ENCODE results near the gene UBXN11. TPM values are rescaled to one million over a fixed set of nuclear protein-coding genes. Genes with fewer than 3 reads are reported as not detected.

UBXN11 gene
- total and polyA plus RNA-seq, 2 donors (not counting 1 experiment from before 2014, with no cell fraction given), result 68.0 to 81.4 TPM

DNA sequence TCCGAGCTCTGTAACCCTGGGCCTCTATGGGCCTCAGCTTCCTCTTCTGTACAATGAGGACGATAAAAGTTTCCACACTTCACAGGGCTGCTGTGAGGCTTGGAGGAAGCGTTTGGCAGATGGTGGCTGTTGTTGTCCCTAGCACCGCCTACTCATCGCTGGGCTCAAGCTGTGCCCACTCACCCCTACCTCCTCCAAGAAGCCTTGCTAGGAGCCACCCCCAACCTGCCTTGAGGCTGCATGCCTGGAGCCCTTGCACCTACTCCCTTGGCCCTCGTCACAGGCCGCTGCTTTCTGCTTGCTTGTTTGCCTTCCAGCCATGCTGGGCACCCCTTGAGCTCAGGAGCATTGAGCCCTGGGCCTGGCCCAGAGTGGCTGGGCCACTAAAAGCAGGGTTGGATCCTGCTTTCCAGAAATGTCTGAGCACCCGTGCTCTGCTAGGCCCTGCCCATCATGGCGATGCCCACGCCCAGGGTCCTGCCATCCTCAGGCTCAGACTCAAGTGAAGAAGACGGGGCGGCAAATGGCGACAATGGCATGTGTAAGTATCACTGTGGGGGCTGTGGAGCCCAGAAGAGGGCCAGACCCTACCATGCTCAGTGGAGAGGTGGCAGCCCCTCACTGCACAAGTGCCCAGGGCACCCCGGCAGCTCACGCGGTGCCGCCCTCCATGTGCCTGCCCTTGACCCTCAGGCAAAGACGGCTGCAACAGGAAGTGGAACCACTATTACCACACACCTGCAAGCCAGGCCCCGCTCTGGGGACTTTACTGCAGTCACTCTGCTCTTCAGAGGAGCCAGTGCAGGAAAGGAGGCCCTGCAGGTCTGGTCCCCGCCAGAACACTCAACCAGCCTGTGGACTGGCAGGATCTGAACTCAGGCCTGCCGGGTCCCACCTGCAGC, 17.0 kb downstream of the UBXN11 start:
- H3K27ac Mint-ChIP-seq, result peak overlapping the region; percentile 97
- DNase-seq, result peak; percentile 92
- peak; percentile 58 for ATAC-seq (ENCODE audit: low read depth)
- Histone ChIP-seq H3K9ac (ENCODE audit: low read length) (peak overlapping the region; percentile 21), H3K4me3 (ENCODE audit: control extremely low read depth in 1 of 5, extremely low read depth in 1 of 5, insufficient read depth in 1 of 5, low read depth in 2 of 5, low read length in 4 of 5) (peak overlapping the region in 1 of 5 experiments; percentile 39), H3K36me3 (replicated peaks in 1 of 2; ENCODE audit: control extremely low read depth in 1 of 2, control insufficient read depth in 1 of 2, extremely low read depth in 1 of 2, insufficient read depth in 2 of 2, low read length in 1 of 2) (no peaks in the 10 kb centered on the region), H3K27me3 (replicated peaks in 1 of 4; ENCODE audit: control extremely low read depth in 1 of 4, control insufficient read depth in 3 of 4, insufficient read depth in 4 of 4, low read length in 3 of 4) (no peaks in the 10 kb centered on the region), H3K79me2 (ENCODE audit: control insufficient read depth, insufficient read depth, low read length) (peaks cover 23% of the 10 kb centered on the region), H3K27ac (ENCODE audit: low read length in 2 of 2) (peak overlapping the region; percentile 93 to 96), H2AFZ (ENCODE audit: insufficient read depth, low read depth, low read length, poor library complexity, severe bottlenecking) (no peak overlapping the region), H4K20me1 (ENCODE audit: control insufficient read depth, insufficient read depth, low read length, poor library complexity, severe bottlenecking) (no peaks in the 10 kb centered on the region), H3K4me1 (ENCODE audit: control insufficient read depth in 2 of 2, insufficient read depth in 2 of 2, low read length in 2 of 2) (peaks cover 89 to 95% of the 10 kb centered on the region in 2 donors), H3K4me2 (replicated peaks; ENCODE audit: low read depth, low read length, poor library complexity, severe bottlenecking) (peak overlapping the region; percentile 65), H3K9me3 (ENCODE audit: control extremely low read depth in 1 of 3, control insufficient read depth in 2 of 3, insufficient read depth in 1 of 3, low read length in 2 of 3) (no peaks in the 10 kb centered on the region)
- ChIA-PET CTCF (interaction anchor here (1.2 to 26.4 kb wide), 12 partner anchors 8 to 170 kb away, joined by 3 to 1400 read pairs (median 5); partner anchors contain the start of genes CD52, CEP85, SH3BGRL3 and UBXN11), POLR2A (interaction anchor here (0.6 to 21.9 kb wide), 15 partner anchors 8 to 142 kb away, joined by 3 to 1239 read pairs (median 4); partner anchors contain the start of genes CD52, DHDDS, SH3BGRL3 and UBXN11)
- H3K27me3 Mint-ChIP-seq, result no peaks in the 10 kb centered on the region
- H3K9me3 Mint-ChIP-seq (ENCODE audit: insufficient read depth), result no peaks in the 10 kb centered on the region
- H3K4me3 Mint-ChIP-seq, result peak overlapping the region; percentile 86
- 11% methylated on average over 20 of the region's 21 CpGs for WGBS (ENCODE audit: insufficient coverage)
- intact Hi-C loops (cut with micrococcal nuclease), result loop anchor here (1.0 to 10.0 kb wide), 9 partner anchors 9 to 1885 kb away; partner anchors contain the start of genes CD52, CEP85, HMGN2 and PTAFR
- TF ChIP-seq, protein P1, sequence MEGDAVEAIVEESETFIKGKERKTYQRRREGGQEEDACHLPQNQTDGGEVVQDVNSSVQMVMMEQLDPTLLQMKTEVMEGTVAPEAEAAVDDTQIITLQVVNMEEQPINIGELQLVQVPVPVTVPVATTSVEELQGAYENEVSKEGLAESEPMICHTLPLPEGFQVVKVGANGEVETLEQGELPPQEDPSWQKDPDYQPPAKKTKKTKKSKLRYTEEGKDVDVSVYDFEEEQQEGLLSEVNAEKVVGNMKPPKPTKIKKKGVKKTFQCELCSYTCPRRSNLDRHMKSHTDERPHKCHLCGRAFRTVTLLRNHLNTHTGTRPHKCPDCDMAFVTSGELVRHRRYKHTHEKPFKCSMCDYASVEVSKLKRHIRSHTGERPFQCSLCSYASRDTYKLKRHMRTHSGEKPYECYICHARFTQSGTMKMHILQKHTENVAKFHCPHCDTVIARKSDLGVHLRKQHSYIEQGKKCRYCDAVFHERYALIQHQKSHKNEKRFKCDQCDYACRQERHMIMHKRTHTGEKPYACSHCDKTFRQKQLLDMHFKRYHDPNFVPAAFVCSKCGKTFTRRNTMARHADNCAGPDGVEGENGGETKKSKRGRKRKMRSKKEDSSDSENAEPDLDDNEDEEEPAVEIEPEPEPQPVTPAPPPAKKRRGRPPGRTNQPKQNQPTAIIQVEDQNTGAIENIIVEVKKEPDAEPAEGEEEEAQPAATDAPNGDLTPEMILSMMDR (IDR thresholded peaks at IDR 0.05), result no peak
- TF ChIP-seq EZH2 (IDR thresholded peaks at IDR 0.05; ENCODE audit: borderline replicate concordance, insufficient read depth, low read depth, low read length, poor library complexity, severe bottlenecking), result no peak
- peaks cover 89% of the 10 kb centered on the region for H3K4me1 Mint-ChIP-seq
